GM12878 (cell line): ENCODE data around the gene CLC. TPM values are rescaled to one million over a fixed set of nuclear protein-coding genes. Genes with fewer than 3 reads are reported as not detected.

Source experiments
- ATAC-seq: fragments of 200-7000 bp; cut with Tn5 transposase; 3 replicates; pipeline ENCODE4 v1.9.1; 2020; ENCODE audit warnings: mild to moderate bottlenecking, moderate library complexity
- BruUV-seq: library from RNA; stranded (reverse); fragments of 400-500 nt; replicated peaks from 2 replicates; lab custom pipeline; 2021; lab: Mats Ljungman, UMichigan
- CTCF ChIA-PET: fragments of 300-600 bp; sonication (Branson Sonifier 250); formaldehyde crosslinking; extraction: SDS; loops from one replicate; lab custom pipeline; 2021; ENCODE audit warnings: inconsistent platforms; lab: Yijun Ruan, JAX
- POLR2A ChIA-PET: fragments of 350-600 bp; formaldehyde crosslinking; extraction: SDS; loops from one replicate; lab custom pipeline; 2021; ENCODE audit warnings: inconsistent platforms; lab: Charles Lee
- RAD21 ChIA-PET: fragments of 300-600 bp; sonication (Branson Sonifier 250); formaldehyde crosslinking; loops from one replicate; lab custom pipeline; 2023; ENCODE audit warnings: antibody characterized with exemption; ENCODE audit not compliant: unreplicated experiment; lab: Charles Lee
- SMC1A ChIA-PET: fragments of 300-600 bp; sonication (Branson Sonifier 250); formaldehyde crosslinking; loops from one replicate; lab custom pipeline; 2023; ENCODE audit not compliant: unreplicated experiment, uncharacterized antibody; lab: Charles Lee
- DNase-seq: peaks from one replicate; pipeline ENCODE4 v3.0.0-alpha.2; 2011; ENCODE audit warnings: low read depth, low spot score
- FAIRE-seq: peaks from 3 replicates; lab custom pipeline; 2011; peaks lifted over from hg19 to GRCh38; lab: Jason Lieb, UNC
- H2AFZ ChIP-seq: 2 replicates; pipeline ENCODE4 v1.6.0; 2011; ENCODE audit warnings: low read depth, low read length, control low read depth; ENCODE audit not compliant: control insufficient read depth
- H3K27ac ChIP-seq: 2 replicates; pipeline ENCODE4 v1.5.1; 2011; ENCODE audit warnings: control low read depth; ENCODE audit not compliant: control insufficient read depth, insufficient read depth
- H3K27me3 ChIP-seq, 2 experiments: replicated peaks in 1 of 2; 2 replicates each; pipeline versions ENCODE4 v1.6.0 to v1.6.1; 2011; ENCODE audit warnings: low read length in 1 of 2; ENCODE audit not compliant: control insufficient read depth in 2 of 2, insufficient read depth in 2 of 2
- H3K36me3 ChIP-seq, 2 experiments: 2 replicates each; pipeline ENCODE4 v1.5.1; 2011; ENCODE audit warnings: low read length in 1 of 2; ENCODE audit not compliant: control insufficient read depth in 2 of 2, insufficient read depth in 2 of 2
- H3K4me1 ChIP-seq: 2 replicates; pipeline ENCODE4 v1.6.1; 2011; ENCODE audit warnings: mild to moderate bottlenecking, low read length, moderate library complexity, mixed read lengths; ENCODE audit not compliant: control insufficient read depth, insufficient read depth
- H3K4me2 ChIP-seq: 2 replicates; pipeline ENCODE4 v1.6.0; 2011; ENCODE audit warnings: control low read depth; ENCODE audit not compliant: control insufficient read depth, insufficient read depth
- H3K4me3 ChIP-seq: fragments of 200-600 bp; sonication (generic); 2 replicates; pipeline ENCODE4 v1.5.1; 2016
- H3K79me2 ChIP-seq: 2 replicates; pipeline ENCODE4 v1.6.0; 2011; ENCODE audit warnings: low read length; ENCODE audit not compliant: control insufficient read depth, insufficient read depth
- H3K9ac ChIP-seq: 2 replicates; pipeline ENCODE4 v1.8.0; 2011; ENCODE audit warnings: low read length, control low read depth, mixed read lengths; ENCODE audit not compliant: control insufficient read depth, insufficient read depth
- H3K9me3 ChIP-seq: replicated peaks from 3 replicates; pipeline ENCODE4 v1.5.1; 2011; ENCODE audit warnings: mild to moderate bottlenecking, low read length; ENCODE audit not compliant: control insufficient read depth, insufficient read depth
- H4K20me1 ChIP-seq: 2 replicates; pipeline ENCODE4 v1.6.0; 2011; ENCODE audit not compliant: control insufficient read depth, insufficient read depth
- BCL11A ChIP-seq: IDR thresholded peaks from 2 replicates; pipeline ENCODE4 v1.6.1; 2011; ENCODE audit warnings: low read depth, low read length
- ESRRA ChIP-seq: IDR thresholded peaks from 2 replicates; pipeline ENCODE4 v1.6.1; 2012; ENCODE audit warnings: mild to moderate bottlenecking, low read length, improper control_type of control experiment
- IKZF1 ChIP-seq: fragments of 450-650 bp; conservative IDR thresholded peaks from 2 replicates; pipeline ENCODE4 v1.6.1; 2017; ENCODE audit warnings: antibody characterized with exemption, mild to moderate bottlenecking
- IRF4 ChIP-seq: IDR thresholded peaks from 2 replicates; pipeline ENCODE4 v1.6.1; 2011; ENCODE audit warnings: low read depth, low read length
- MEF2A ChIP-seq: IDR thresholded peaks from 2 replicates; pipeline ENCODE4 v1.6.1; 2011; ENCODE audit warnings: low read depth, mild to moderate bottlenecking, low read length, moderate library complexity; ENCODE audit not compliant: insufficient read depth
- NFIC ChIP-seq: IDR thresholded peaks from 2 replicates; pipeline ENCODE4 v1.6.1; 2012; ENCODE audit warnings: low read depth, mild to moderate bottlenecking, inconsistent platforms, low read length, moderate library complexity
- NFXL1 ChIP-seq: fragments of 450-650 bp; IDR thresholded peaks from 2 replicates; pipeline ENCODE4 v1.6.1; 2017; ENCODE audit warnings: antibody characterized with exemption, mild to moderate bottlenecking, borderline replicate concordance
- POLR2AphosphoS2 ChIP-seq: IDR thresholded peaks from 2 replicates; pipeline ENCODE4 v1.6.1; 2011; ENCODE audit warnings: low read depth, mild to moderate bottlenecking, low read length, improper control_type of control experiment, moderate library complexity
- SIN3A ChIP-seq: IDR thresholded peaks from 2 replicates; pipeline ENCODE4 v1.6.1; 2012; ENCODE audit warnings: low read depth, low read length, improper control_type of control experiment
- SRF ChIP-seq, 2 experiments: IDR thresholded peaks; 2 replicates each; pipeline ENCODE4 v1.6.1; 2011; ENCODE audit warnings: low read depth in 2 of 2, low read length in 2 of 2, mild to moderate bottlenecking in 1 of 2, moderate library complexity in 1 of 2
- SUZ12 ChIP-seq: fragments of 200-600 bp; sonication (generic); IDR thresholded peaks from one replicate; pipeline ENCODE4 v1.6.1; 2018; ENCODE audit warnings: antibody characterized with exemption, mild to moderate bottlenecking; ENCODE audit not compliant: unreplicated experiment
- TAF1 ChIP-seq: IDR thresholded peaks from 2 replicates; pipeline ENCODE4 v1.6.1; 2011; ENCODE audit warnings: mild to moderate bottlenecking, low read depth, low read length, borderline replicate concordance
- TCF12 ChIP-seq: IDR thresholded peaks from 2 replicates; pipeline ENCODE4 v1.6.1; 2011; ENCODE audit warnings: low read depth, mild to moderate bottlenecking, low read length
- TCF7 ChIP-seq: IDR thresholded peaks from 2 replicates; pipeline ENCODE4 v1.6.1; 2014; ENCODE audit warnings: antibody characterized with exemption, borderline replicate concordance
- WGBS: methylation state at CpG from one replicate; pipeline ENCODE4 v1.1.6; 2016; ENCODE audit warnings: low lambda C conversion rate; ENCODE audit not compliant: insufficient replicate concordance, insufficient coverage; ENCODE audit errors: missing lambda C conversion rate; 5-methylcytosine and 5-hydroxymethylcytosine counted together
- in situ Hi-C: fragments of 300-500 bp; cut with MboI; formaldehyde crosslinking; loops from 9 replicates; pipeline ENCODE4 v1.14.3; 2018; ENCODE audit warnings: mixed read lengths
- intact Hi-C: fragments of 100-400 bp; cut with micrococcal nuclease; formaldehyde crosslinking; loops from one replicate; pipeline ENCODE4 v1.14.2; 2022; ENCODE audit not compliant: unreplicated experiment
- polyA plus RNA-seq, 11 experiments: library from polyadenylated mRNA; depleted of rRNA in 4 of 11; unstranded in 6 of 11; stranded (reverse) in 5 of 11; fragments of >200 nt; fragmentation: Nextera tagmentation in 4 of 11; fragmentation: Illumina TruSeq in 1 of 11; extraction: Ambion mirVana in 4 of 11; extraction: Trizol in 1 of 11; gene quantifications; 1 replicate in 1 of 11; 2 replicates in 10 of 11; pipeline versions ENCODE4 v1.2.1 to v1.2.3, GENCODE V29; 2011 to 2016; ENCODE audit warnings: inconsistent platforms in 2 of 11, missing spikeins in 2 of 11, low read depth in 1 of 11
- total RNA-seq, 4 experiments: library from RNA; depleted of rRNA in 3 of 4; stranded (reverse); fragments of >200 nt in 3 of 4; fragmentation: Illumina TruSeq in 1 of 4; extraction: Trizol in 1 of 4; gene quantifications; 2 replicates each; pipeline versions ENCODE4 v1.2.1 to v1.2.3, GENCODE V29; 2013 to 2021
- TF ChIP-seq, protein P1 (sequence below): IDR thresholded peaks from 2 replicates; pipeline ENCODE4 v1.6.1; 2012; ENCODE audit warnings: low read depth, low read length, improper control_type of control experiment

Gene CLC
- total and polyA plus RNA-seq, 10 of the 15 experiments (the other 5 are each of a cell fraction or from before 2014, with no cell fraction given): 0.18 to 0.36 (median 0.29) TPM; not detected in 4

DNA sequence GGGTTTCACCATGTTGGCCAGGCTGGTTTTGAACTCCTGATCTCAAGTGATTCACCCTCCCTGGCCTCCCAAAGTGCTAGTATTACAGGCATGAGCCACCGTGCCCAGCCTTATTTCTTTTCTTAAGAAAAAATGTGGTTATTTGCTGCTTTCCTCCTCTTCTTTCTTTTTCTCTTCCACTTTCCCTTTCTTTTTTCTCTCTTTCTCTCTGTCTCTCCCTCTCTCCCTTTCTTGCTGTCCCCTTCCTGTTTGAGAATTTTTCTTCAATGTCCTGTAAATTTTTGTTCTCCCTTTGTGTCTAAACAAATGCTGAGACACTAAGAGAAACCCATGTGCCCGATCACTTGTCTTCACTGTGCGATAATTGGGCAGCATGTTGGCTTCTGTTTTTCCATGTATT lies 43.1 kb upstream of the CLC start:
- RAD21 ChIA-PET: interaction anchor here (0.8 kb wide), 1 partner anchor 107 kb away, joined by 3 read pairs; no protein-coding TSS in a partner anchor
- POLR2A ChIA-PET: no interaction called here
- FAIRE-seq (no peak), ATAC-seq (no peak), DNase-seq (no peak)
- Histone ChIP-seq H3K79me2 (no peaks in the 10 kb centered on the region), H3K4me2 (no peak overlapping the region), H3K27me3 (no peaks in the 10 kb centered on the region), H4K20me1 (no peaks in the 10 kb centered on the region), H3K4me1 (peaks cover 17% of the 10 kb centered on the region), H3K9me3 (no peaks in the 10 kb centered on the region), H3K36me3 (no peaks in the 10 kb centered on the region), H3K9ac (no peak overlapping the region), H3K27ac (no peak overlapping the region), H3K4me3 (no peak overlapping the region), H2AFZ (no peak overlapping the region)
- intact Hi-C loops (no loop called here), in situ Hi-C loops (no loop called here)
- SMC1A ChIA-PET: interaction anchor here (0.9 to 4.2 kb wide), 5 partner anchors 10 to 190 kb away, joined by 3 to 16 read pairs (median 5); partner anchors contain the start of gene PSMC4
- no peak for TF ChIP-seq NFIC
- TF ChIP-seq, protein P1, sequence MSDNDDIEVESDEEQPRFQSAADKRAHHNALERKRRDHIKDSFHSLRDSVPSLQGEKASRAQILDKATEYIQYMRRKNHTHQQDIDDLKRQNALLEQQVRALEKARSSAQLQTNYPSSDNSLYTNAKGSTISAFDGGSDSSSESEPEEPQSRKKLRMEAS: no peak
- no peak for TF ChIP-seq SUZ12
- TF ChIP-seq IKZF1: no peak
- no peak for TF ChIP-seq SIN3A
- TF ChIP-seq TAF1: no peak
- TF ChIP-seq BCL11A: no peak
- no peak for TF ChIP-seq TCF7
- 72% methylated on average over 3 of the region's 3 CpGs for WGBS
- no TSS peak for BruUV-seq
- CTCF ChIA-PET: interaction anchor here (0.8 to 4.0 kb wide), 6 partner anchors 12 to 156 kb away, joined by 3 to 38 read pairs (median 5); no protein-coding TSS in a partner anchor

DNA sequence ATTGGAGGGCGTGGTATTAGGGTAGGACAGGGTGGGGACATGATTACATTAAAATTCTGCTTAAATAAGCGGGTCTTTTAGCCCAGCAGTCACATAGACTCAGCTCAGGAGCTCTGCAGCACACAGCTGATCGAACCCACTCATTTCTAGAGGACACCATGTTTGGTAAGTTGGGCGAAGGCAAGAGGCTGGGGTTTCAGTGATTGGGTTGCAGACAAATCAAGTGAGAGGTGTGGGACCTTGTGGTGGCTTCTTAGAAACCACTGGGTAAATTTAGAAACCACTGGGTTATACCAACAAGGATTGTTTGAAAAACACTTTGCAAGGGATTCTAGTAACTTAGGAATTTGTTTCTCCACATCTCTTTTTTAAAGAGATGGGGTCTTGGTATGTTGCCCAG lies 40.9 kb upstream of the CLC start, which contains the start of gene LEUTX:
LEUTX (plus strand) TSS at position 92 of the 400 bp plus-strand sequence; CDS start at position 159, 67 bp downstream.
- 3% methylated on average over 4 of the region's 4 CpGs for WGBS
- ChIA-PET CTCF (interaction anchor here (0.6 to 2.0 kb wide), 5 partner anchors 9 to 227 kb away, joined by 3 to 11 read pairs (median 3); no protein-coding TSS in a partner anchor), RAD21 (interaction anchor here (1.0 to 1.7 kb wide), 2 partner anchors 13 to 65 kb away, joined by 4 to 11 read pairs; no protein-coding TSS in a partner anchor), SMC1A (interaction anchor here (1.0 to 1.8 kb wide), 2 partner anchors 9 to 55 kb away, joined by 3 to 7 read pairs; partner anchors contain the start of gene DYRK1B), POLR2A (no interaction called here)
- no peak within 1 kb of the TSS for H3K27ac ChIP-seq
- no TSS peak for BruUV-seq
- H3K4me3 ChIP-seq: 0 out of 2 replicates have a peak within 1 kb of the TSS, but pooled peaks have one; percentile 0
- no peak within 1 kb of the TSS for H3K9ac ChIP-seq
- peak within 1 kb of the TSS; percentile 35 for H3K4me2 ChIP-seq
- FAIRE-seq (peak; percentile 69), ATAC-seq (peak; percentile 93), DNase-seq (peak; percentile 55)
- no peaks in the 10 kb centered on the region for H3K36me3 ChIP-seq
- H3K9me3 ChIP-seq: no peaks in the 10 kb centered on the region
- H4K20me1 ChIP-seq: no peaks in the 10 kb centered on the region
- no peaks in the 10 kb centered on the region for H3K79me2 ChIP-seq
- no peaks in the 10 kb centered on the region for H3K27me3 ChIP-seq
- peaks cover 17% of the 10 kb centered on the region for H3K4me1 ChIP-seq
- in situ Hi-C loops: no loop called here
- no peak within 1 kb of the TSS for H2AFZ ChIP-seq
- intact Hi-C loops: no loop called here
- TF ChIP-seq SRF (IDR thresholded peaks at IDR 0.05; ENCODE audit: low read depth in 2 of 2, low read length in 2 of 2) (peak in 1 of 2 experiments; percentile 79; a peak in 2 of 4 replicates), NFXL1 (no peak), ESRRA (no peak), MEF2A (0 out of 2 replicates have a peak, but pooled peaks have one; percentile 42), POLR2AphosphoS2 (no peak), TCF12 (0 out of 2 replicates have a peak, but pooled peaks have one; percentile 10), IRF4 (peak; percentile 75; the same call in 1 of the 2 replicates)
